Mesodermal cell (in vitro differentiated cells): ENCODE measurements around the gene LRRC25.
"Not testable (repeated sequence)": the region's sequence is repeated elsewhere in the genome, so short reads cannot be mapped to it uniquely, and the experiment has no call there.

Experiments
- H3K27ac ChIP-seq: 2 replicates; pipeline ENCODE4 v1.7.0; 2013; ENCODE audit warnings: mild to moderate bottlenecking, low read depth, low read length, moderate library complexity; ENCODE audit not compliant: severe bottlenecking
- H3K36me3 ChIP-seq: 2 replicates; pipeline ENCODE4 v1.7.1; 2013; ENCODE audit warnings: mild to moderate bottlenecking, low read length, moderate library complexity; ENCODE audit not compliant: control insufficient read depth, insufficient read depth
- H3K4me1 ChIP-seq: one replicate; pipeline ENCODE4 v1.7.1; 2013; ENCODE audit warnings: mild to moderate bottlenecking, low read length; ENCODE audit not compliant: insufficient read depth, control insufficient read depth, poor library complexity, severe bottlenecking
- H3K4me3 ChIP-seq: 2 replicates; pipeline ENCODE4 v1.7.0; 2013; ENCODE audit warnings: low read length, control low read depth, mild to moderate bottlenecking; ENCODE audit not compliant: insufficient read depth, poor library complexity, severe bottlenecking; ENCODE audit errors: extremely low read depth
- H3K9me3 ChIP-seq: 2 replicates; pipeline ENCODE4 v1.7.1; 2013; ENCODE audit warnings: mild to moderate bottlenecking, low read length, moderate library complexity; ENCODE audit not compliant: control insufficient read depth
- whole genome bisulfite sequencing, 2 experiments: methylation state at CpG; one replicate each; pipeline ENCODE4 v1.1.5; 2013; ENCODE audit warnings: missing lambda C conversion rate in 2 of 2; ENCODE audit not compliant: insufficient coverage in 2 of 2; 5-methylcytosine and 5-hydroxymethylcytosine counted together

LRRC25 gene

DNA sequence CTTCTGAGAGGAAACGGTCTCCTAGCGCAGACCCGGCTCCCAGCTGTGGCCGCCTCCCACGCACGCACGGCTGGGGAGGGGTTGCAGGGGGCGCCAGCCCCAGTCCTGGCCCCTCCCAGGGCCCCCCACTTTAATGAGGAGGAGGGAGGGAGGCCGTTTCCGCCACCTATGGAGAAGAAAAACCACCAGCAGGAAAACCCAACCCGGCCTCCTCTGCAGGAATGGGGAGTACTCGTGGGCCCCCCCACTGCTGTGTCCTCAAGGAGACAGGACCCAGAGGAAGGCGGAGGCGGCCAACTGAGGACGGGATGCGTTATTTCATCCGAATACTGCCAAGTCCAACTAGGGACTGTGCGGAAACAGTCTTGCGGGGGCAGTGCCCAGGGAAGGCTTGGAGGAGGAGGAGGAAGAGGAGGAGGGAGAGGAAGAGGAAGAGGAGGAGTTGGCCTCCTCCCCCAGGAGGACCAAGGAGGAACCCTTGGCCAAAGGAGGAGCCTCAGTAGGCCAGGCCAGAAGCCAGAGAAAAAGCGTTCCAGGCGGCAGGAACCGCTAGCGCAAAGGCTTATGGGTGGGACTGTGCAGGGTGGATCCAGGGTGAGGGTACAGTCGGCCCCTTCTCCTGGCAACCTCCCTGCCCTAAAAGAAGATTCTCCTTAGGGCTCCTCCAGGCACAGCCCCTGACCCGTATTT, 17.9 kb upstream of the LRRC25 start:
- no peaks in the 10 kb centered on the region for H3K9me3 ChIP-seq
- H3K4me1 ChIP-seq: peaks cover 23% of the 10 kb centered on the region
- no peak overlapping the region for H3K27ac ChIP-seq
- no peaks in the 10 kb centered on the region for H3K36me3 ChIP-seq
- WGBS, 2 experiments: 70 to 82% methylated on average over 17 to 22 of the region's 25 CpGs
- H3K4me3 ChIP-seq: no peak overlapping the region

DNA sequence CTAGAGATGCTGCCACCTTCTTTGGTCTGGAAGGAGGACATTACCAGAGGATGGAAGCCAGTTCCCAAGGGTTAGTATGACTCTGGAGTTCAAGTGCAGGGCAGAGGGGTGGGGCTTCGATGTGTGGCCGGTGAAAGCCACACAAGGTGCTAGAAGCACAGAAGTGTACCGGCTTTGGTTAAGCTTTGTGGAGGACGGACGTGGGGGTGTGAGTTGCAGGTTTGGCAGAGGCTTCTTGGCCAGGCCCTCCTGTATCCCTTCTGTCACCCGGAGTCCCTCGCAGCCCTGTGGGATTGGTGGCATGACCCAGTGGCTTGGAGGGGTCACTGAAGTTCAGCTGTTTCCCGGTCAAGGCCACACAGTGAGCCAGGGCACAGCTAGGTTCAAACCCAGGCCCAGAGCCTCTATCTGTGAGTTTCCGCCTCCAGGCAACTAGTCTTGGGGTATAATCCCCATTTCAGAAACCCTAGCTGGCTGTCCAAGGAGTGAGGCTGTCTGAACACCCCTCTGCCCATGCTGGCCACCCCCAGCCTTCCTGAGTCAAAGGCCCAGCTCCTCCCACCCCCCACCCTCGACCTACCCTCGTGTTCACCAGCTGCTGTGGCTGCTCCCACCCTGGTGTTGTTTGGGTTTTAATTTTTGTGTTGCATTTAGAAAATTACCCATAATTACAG, 17.2 kb upstream of the LRRC25 start:
- H3K4me1 ChIP-seq: peaks cover 23% of the 10 kb centered on the region
- no peak overlapping the region for H3K4me3 ChIP-seq
- no peaks in the 10 kb centered on the region for H3K9me3 ChIP-seq
- WGBS, 2 experiments: 66 to 71% methylated on average over 9 of the region's 11 CpGs
- no peak overlapping the region for H3K27ac ChIP-seq
- no peaks in the 10 kb centered on the region for H3K36me3 ChIP-seq

DNA sequence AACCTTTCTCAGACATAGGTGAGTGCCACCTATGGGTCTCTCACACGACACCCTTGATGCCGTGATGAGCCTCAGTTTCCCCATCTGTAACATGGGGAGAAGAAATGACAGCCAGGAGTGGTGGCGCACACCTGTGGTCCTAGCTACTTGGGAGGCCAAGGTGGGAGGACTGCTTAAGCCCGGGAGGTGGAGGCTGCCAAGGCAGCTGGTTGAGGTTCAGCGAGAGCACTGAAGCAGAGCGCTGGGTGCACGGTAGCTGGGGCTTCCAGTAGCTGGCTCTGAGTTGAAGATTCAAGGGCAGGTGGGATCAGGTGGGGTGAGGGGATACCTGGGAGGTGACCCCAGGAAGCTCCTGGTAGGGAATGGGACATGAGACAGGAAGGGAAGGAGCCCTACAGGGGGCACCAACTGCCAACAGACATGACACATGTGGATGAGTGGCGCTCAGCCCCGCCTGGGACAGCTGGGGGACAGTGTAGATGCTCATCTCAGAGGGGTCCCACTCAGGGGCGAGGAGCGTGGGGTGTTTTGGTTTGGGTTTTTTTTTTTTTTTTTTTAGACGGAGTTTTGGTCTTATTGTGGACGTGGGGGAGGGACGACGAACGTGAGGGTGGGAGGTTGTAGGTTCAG, 15.3 kb upstream of the LRRC25 start:
- H3K27ac ChIP-seq: no peak overlapping the region
- WGBS, 2 experiments: 89 to 91% methylated on average over 13 to 15 of the region's 16 CpGs
- peaks cover 11% of the 10 kb centered on the region for H3K4me1 ChIP-seq
- no peaks in the 10 kb centered on the region for H3K9me3 ChIP-seq
- no peaks in the 10 kb centered on the region for H3K36me3 ChIP-seq
- H3K4me3 ChIP-seq: no peak overlapping the region

DNA sequence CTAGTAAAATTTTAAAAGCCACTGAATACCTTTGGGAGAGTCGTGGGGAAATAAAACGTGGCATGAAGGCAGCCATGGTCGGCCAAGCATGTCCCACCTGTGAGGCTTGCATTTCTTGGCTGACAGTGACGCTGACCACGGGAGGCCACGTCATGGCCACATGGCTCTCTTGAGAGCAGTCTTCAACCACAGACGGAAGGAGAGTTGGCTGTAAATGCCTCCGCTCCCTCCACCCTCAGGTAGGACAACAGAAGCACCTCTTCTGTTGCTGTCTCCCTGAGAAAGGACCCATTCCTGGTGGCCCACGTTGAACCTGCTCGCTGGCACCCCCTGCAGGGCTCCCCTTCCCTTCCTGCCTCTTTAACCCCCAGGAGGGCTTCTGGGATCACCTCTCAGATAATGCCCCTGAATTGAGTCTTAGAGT, 10.6 kb upstream of the LRRC25 start:
- 75 to 80% methylated on average over 10 of the region's 10 CpGs for WGBS, 2 experiments
- Histone ChIP-seq H3K4me1 (no peaks in the 10 kb centered on the region), H3K9me3 (no peaks in the 10 kb centered on the region), H3K36me3 (no peaks in the 10 kb centered on the region), H3K27ac (no peak overlapping the region), H3K4me3 (no peak overlapping the region)

DNA sequence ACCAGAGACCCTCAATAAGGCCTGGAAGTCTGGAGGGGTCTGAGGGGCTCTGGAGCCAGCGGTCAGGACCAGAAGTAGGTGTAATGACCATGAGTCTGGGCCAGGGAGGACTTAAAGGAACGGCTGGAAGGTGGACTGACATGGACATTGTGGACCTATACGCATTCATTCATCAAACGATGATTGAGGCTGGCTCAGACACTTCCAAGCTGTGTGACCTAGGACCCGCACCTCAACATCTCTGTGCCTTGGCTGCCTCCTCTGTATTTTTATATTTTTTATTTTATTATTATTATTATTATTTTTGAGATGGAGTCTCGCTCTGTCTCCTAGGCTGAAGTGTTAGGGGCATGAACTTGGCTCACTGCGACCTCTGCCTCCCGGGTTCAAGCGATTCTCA, 9.3 kb upstream of the LRRC25 start:
- Histone ChIP-seq H3K9me3 (no peaks in the 10 kb centered on the region), H3K36me3 (no peaks in the 10 kb centered on the region), H3K4me3 (no peak overlapping the region), H3K4me1 (no peaks in the 10 kb centered on the region), H3K27ac (no peak overlapping the region)
- WGBS, 2 experiments: 87 to 96% methylated on average over 8 of the region's 9 CpGs

DNA sequence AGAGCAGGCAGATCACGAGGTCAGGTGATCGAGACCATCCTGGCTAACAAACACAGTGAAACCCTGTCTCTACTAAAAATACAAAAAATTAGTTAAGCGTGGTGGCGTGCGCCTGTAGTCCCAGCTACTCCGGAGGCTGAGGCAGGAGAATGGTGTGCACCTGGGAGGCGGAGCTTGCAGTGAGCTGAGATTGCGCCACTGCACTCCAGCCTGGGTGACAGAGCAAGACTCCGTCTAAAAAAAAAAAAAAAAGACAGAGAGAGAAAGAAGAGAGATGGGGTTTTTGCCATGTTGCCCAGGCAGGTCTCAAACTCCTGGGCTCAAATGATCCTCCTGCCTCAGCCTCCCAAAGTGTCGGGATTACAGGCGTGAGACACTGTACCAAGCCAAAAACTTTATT, 8.3 kb upstream of the LRRC25 start:
- not testable (repeated sequence) for H3K4me3 ChIP-seq, H3K4me1 ChIP-seq, H3K27ac ChIP-seq, H3K36me3 ChIP-seq, H3K9me3 ChIP-seq
- WGBS, 2 experiments: 98 to 100% methylated on average over 6 to 7 of the region's 11 CpGs

DNA sequence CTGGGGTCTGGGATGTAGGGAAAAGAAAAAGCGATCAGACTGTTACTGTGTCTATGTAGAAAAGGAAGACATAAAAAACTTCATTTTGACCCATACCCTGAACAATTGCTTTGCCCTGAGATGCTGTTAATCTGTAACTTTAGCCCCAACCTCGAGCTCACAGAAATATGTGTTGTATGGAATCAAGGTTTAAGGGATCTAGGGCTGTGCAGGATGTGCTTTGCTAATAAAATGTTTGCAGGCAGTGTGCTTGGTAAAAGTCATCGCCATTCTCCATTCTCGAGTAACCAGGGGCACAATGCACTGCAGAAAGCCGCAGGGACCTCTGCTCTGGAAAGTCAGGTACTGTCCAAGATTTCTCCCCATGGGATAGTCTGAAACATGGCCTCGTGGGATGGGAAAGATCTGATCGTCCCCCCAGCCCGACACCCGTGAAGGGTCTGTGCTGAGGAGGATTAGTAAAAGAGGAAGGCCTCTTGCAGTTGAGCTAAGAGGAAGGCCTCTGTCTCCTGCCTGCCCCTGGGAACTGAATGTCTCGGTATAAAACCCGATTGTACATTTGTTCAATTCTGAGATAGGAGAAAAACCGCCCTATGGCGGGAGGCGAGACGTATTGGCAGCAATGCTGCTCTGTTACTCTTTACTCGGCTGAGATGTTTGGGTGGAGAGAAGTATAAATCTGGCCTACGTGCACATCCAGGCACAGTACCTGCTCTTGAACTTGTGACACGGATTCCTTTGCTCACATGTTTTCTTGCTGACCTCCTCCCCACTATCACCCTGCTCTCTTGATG, 5.2 kb upstream of the LRRC25 start:
- not testable (repeated sequence) for H3K27ac ChIP-seq, H3K4me3 ChIP-seq, H3K36me3 ChIP-seq, H3K9me3 ChIP-seq, H3K4me1 ChIP-seq
- WGBS, 2 experiments: 86 to 95% methylated on average over 11 to 12 of the region's 18 CpGs

DNA sequence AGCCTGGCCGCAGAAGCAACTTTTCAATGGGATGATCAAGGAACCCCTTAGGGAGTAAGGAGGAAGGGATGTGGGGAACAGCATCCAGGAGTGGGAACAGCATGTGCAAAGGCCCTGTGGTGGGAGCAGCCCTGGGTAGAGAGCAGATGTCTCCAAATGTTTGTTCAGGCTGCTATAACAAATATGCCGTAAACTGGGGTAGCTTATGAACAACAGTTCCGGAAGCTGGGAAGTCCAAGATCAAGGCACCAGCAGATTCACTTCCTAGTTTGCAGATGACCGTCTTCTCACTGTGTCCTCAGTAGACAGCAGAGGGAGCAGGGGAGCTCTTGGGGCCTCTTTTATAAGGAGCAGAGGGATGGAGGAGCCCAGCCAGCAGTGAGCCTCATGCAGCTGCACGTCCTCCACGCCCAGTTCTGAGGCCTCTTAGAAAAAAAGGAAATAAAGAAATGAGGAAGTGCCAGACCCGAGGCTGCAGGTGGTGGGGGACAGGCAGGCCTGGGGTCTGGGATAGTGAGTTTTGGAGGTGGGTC, 4.2 kb upstream of the LRRC25 start:
- H3K36me3 ChIP-seq: no peaks in the 10 kb centered on the region
- no peaks in the 10 kb centered on the region for H3K9me3 ChIP-seq
- H3K4me1 ChIP-seq: no peaks in the 10 kb centered on the region
- H3K27ac ChIP-seq: no peak overlapping the region
- H3K4me3 ChIP-seq: no peak overlapping the region
- WGBS, 2 experiments: 55 to 73% methylated on average over 6 to 7 of the region's 7 CpGs

DNA sequence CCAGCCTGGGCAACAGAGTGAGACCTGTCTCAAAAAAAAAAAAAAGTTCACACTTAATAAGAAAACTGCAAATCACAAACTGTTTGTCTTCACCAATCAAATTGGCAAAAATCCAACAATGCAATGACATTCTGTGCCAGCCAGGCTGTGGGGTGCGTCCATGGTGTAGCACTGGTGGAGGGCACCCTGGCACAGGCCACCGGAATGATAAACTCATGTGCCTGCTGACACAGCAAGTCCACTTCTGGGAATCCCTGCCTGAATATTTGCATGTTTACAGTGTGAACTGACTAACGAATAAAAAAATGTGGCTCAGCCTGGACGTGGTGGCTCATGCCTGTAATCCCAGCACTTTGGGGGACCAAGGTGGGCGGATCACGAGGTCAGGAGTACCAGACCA, 1.6 kb upstream of the LRRC25 start:
- WGBS, 2 experiments: 78 to 93% methylated on average over 6 of the region's 6 CpGs
- Histone ChIP-seq H3K4me1 (no peaks in the 10 kb centered on the region), H3K4me3 (no peak overlapping the region), H3K9me3 (no peaks in the 10 kb centered on the region), H3K36me3 (no peaks in the 10 kb centered on the region), H3K27ac (no peak overlapping the region)

DNA sequence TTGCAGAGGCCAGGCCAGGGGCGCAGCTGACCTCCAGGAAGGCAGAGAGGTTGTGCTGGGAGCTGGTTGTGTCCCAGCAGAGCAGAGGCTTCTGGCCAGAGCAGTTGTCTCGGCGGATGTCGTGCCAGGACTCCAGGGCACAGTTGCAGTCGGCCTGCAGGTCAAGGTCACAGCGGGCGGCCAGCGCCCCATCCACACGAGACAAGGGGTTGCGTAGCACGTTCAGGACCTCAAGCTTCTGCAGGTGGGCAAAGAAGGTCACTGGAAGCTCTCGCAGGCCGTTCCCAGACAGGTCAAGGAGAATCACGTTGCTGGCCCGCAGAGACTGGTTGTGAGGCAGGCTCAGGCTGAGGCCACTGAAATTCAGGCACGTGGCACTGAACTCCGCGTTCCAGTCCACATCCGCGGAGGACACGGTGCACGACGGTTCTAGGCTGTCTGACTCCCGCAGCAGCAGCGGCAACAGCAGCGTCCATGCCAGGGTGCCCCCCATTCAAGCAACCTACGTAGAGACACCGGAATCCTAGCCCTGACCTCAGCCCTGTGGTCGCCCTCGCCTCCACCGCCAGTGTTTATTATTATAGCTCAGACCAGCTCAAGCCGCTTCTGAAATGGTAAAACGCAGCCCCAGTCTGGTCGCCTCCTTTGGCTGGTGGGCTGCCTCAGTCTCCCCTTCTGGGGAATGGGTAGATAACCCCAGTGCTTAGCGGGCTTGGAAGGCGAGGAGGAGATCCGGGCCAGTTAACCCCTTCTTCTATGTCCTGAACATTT, 766 bp downstream of the LRRC25 start:
- Histone ChIP-seq H3K36me3 (no peaks in the 10 kb centered on the region), H3K27ac (no peak overlapping the region), H3K9me3 (no peaks in the 10 kb centered on the region), H3K4me1 (no peaks in the 10 kb centered on the region), H3K4me3 (no peak overlapping the region)
- WGBS, 2 experiments: 87 to 89% methylated on average over 32 to 35 of the region's 37 CpGs
